GM19455 (cell line): Measurements from ENCODE around the gene NRSN1.
"Not testable (repeated sequence)": the region's sequence is repeated elsewhere in the genome, so short reads cannot be mapped to it uniquely, and the experiment has no call there.

ENCODE experiments used
- ATAC-seq: cut with Tn5 transposase; IDR thresholded peaks from one replicate; pipeline ENCODE4 v1.9.1; 2021; ENCODE audit not compliant: unreplicated experiment

The NRSN1 gene

DNA sequence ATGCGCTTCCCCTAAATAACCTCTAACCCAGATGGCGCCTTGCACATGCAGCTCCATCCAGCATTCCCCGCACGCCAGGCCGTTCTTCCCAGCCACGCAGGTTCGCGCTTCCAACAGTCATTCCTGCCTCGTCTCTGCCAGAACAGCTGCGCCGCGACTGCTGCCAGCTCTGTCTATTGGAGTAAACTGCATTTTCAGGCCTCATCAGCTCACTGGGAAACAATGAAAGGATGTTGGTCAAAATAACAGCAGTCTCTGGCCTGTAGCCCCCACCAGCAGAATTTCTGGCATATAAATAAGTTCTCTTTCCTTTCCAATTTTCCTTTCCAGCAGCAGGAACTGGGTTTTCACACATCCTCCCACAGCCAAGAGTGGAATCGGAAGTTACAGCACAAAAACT lies 14.6 kb downstream of the NRSN1 start:
- ATAC-seq = no peak

GRCh38 chr6:24142733-24143132 lies 16.7 kb downstream of the NRSN1 start:
- not testable (repeated sequence) for ATAC-seq

DNA sequence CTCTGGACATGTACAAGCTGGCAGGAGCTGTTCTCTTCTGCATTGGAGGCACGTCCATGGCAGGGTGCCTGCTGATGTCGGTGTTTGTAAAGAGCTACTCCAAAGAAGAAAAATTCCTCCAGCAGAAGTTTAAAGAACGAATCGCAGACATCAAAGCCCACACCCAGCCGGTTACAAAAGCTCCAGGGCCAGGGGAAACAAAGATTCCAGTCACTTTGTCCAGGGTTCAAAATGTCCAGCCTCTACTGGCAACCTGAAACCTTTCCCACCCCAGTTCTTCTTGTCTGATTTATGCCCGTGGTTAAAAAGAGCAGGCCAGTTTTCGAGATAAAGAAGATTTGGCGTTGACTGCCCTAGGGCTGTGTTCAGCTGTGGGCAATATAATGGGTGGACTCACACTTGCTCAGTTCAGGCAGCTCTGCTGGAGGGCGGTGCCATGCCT lies 19.7 kb downstream of the NRSN1 start:
- ATAC-seq = no peak

GRCh38 chr6:24146871-24147270 lies 20.9 kb downstream of the NRSN1 start:
- no peak for ATAC-seq

- no peak for ATAC-seq
Observed at GRCh38 chr6:24147511-24148153, 21.6 kb downstream of the NRSN1 start.

GRCh38 chr6:24148154-24148570 lies 22.1 kb downstream of the NRSN1 start:
- ATAC-seq = no peak

- ATAC-seq = no peak
Observed at GRCh38 chr6:24148684-24149083, 22.7 kb downstream of the NRSN1 start.

GRCh38 chr6:24149296-24149695 lies 23.3 kb downstream of the NRSN1 start:
- ATAC-seq = no peak

- no peak for ATAC-seq
Observed at GRCh38 chr6:24149836-24150235, 23.8 kb downstream of the NRSN1 start.

- ATAC-seq = no peak
Observed at GRCh38 chr6:24152014-24152413, 26.0 kb downstream of the NRSN1 start.

- ATAC-seq = no peak
Observed at GRCh38 chr6:24154121-24154520, 28.1 kb downstream of the NRSN1 start.

DNA sequence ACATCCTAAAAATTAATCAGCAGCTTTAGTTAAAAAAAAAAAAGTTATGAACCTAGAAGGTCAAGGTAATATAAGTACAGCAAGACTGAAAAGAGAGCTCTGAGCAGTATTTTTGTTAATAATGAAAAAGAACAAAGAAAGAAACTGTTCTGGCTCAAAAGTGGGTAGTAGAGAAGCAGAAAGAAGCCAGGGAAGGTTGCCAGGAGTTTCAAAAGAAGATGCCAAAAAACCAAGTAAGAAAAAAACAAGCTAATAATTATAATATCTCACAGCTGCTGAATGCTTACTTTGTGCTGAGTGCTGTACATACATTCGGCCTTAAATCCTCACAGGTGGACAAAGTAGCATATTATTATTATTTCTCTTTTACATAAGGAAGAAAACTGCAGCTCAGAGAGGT lies 31.9 kb downstream of the NRSN1 start:
- ATAC-seq = no peak

DNA sequence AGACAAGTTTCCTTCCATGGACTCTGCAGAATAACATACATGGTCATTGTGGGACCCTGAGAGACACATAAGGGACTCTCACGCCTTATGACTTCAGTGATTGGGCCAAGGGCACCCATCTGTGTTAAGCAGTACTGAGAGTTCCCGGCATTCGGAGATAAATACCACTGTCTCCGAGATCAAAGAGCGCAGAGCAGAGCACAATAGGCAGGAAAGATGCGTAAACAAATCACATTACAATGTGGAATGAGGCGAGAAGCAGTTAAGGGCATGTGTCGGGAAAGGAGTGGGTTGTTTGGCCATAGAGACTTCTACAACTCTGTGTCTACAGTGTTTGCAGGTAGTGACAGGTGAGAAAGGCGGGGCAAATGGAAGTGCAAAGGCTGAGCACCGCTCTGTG lies 57.6 kb downstream of the NRSN1 start:
- no peak for ATAC-seq

DNA sequence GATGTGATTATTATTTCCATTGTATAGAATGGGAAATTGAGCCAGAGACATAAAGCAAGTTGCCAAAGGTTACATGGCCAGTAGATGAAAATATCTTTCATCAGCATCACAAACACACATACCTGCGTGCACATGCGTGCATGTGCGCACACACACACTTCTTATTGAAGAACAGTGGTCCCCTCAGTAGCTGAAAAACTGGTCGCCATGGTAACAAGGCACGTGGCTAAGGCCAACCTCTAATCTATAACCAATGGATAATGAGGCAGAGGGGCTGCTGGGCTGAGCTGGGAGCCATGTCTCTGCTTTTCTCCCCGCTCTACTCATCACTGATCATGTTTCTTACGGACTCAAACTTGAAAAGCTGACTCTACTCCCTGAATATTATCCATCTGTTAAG lies 60.3 kb downstream of the NRSN1 start:
- ATAC-seq = no peak

DNA sequence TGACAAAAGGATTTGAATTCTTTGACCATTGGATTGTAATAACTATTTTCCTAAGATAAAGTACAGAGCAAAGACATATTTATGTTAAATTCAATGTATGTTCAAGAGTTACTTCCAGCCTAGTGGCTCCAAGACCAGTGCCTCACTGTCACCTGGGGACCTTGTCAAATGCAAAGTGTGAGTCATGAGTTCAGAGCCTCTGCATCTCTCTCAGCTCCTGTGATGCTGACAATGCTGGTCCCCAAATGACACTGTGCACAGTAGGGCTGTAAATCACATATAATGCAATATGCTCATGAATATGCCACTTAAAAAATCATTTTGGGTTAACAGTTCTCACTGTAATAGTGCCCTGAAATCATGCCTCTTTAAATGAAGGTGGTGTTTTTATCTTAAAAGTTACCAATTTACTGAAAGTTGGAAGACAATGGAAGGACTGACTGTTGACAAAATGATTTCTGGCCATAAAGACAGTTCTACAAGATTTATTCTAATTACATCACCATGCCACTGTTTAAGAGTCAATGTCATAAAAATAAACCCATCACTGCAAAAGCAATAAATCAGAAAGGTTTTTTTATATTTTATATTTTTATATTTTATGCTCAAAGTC lies 62.1 kb downstream of the NRSN1 start:
- no peak for ATAC-seq

DNA sequence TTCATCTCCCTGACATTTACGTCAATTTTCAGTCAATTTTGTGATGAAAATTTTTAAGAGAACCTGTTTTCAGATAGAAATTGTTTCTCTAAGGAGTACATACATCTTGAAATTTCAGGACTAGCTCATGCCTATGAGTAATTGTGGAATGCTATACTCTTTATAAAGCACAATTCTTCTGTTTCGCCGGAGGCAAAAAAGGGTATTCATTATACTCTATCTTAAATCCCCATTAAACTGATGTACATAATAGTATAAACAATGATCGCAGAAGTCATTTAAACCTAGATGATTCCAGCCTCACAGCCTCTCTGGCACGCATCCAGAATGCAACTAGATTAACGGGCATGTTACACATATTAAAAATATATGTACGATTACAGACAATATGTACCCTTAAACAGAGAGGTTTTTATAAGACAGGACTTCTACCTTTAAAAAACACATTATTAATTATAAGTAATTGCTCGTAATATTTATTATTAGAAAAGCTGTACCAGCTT lies 62.6 kb downstream of the NRSN1 start:
- no peak for ATAC-seq

GRCh38 chr6:24191346-24191745 lies 65.3 kb downstream of the NRSN1 start:
- no peak for ATAC-seq

DNA sequence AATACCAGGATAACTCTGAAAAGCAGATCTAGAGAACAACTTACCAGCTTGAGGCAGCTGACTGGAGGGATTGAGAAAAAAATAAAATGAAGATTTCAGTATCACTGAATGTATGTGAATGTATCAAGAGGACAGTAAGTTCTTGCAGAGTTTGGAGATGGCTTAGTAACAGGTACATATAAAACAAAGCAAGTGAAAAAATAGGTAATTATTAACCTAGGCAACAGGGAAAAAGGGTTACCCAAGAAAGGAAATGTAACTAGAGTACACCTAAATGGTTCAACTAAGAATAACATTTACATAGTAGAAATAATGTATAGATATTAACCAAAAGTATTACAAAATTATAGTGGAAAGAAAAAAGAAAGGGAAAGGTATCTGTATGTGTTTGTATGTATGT lies 67.3 kb downstream of the NRSN1 start:
- no peak for ATAC-seq

- ATAC-seq = no peak
Observed at GRCh38 chr6:24194978-24195700, 69.1 kb downstream of the NRSN1 start.

DNA sequence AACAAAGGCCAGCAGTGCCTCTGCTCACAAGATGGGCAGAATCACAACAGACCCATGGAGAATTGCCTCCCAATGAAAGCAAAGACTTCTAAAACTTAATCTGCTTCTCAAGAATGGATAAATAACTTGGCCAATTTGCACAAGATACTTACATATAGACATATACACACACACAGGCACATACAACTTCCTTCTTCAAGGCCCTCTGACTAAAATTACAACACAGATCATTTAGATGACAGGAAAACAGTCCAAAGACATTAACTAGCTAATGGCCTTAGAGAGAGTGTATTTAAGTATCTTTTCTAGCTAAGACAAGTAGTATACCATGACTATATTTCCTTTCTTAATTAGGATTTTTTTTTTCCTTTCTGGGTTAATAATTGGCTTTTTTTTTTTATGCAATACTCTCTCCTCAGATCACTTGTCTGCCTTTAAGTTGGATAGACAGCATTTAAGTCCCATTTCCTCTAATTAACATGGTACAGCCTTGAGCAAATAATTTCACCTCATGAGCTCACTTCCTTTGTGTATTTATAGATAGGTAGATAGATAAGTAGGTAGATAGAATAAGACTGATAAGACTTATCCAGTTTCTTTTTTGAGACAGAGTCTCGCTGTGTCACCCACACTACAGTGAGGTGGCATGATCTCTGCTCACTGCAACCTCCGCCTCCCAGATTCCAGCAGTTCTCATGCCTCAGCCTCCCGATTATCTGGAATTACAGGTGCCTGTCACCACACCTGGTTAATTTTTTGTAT lies 70.0 kb downstream of the NRSN1 start:
- ATAC-seq = no peak
